ENCODE data around the gene LARP4B.
A peak's percentile ranks its signal among the peaks of the same experiment; 100 is the strongest.
"Not testable (repeated sequence)": the region's sequence is repeated elsewhere in the genome, so short reads cannot be mapped to it uniquely, and the experiment has no call there.

The LARP4B gene

DNA sequence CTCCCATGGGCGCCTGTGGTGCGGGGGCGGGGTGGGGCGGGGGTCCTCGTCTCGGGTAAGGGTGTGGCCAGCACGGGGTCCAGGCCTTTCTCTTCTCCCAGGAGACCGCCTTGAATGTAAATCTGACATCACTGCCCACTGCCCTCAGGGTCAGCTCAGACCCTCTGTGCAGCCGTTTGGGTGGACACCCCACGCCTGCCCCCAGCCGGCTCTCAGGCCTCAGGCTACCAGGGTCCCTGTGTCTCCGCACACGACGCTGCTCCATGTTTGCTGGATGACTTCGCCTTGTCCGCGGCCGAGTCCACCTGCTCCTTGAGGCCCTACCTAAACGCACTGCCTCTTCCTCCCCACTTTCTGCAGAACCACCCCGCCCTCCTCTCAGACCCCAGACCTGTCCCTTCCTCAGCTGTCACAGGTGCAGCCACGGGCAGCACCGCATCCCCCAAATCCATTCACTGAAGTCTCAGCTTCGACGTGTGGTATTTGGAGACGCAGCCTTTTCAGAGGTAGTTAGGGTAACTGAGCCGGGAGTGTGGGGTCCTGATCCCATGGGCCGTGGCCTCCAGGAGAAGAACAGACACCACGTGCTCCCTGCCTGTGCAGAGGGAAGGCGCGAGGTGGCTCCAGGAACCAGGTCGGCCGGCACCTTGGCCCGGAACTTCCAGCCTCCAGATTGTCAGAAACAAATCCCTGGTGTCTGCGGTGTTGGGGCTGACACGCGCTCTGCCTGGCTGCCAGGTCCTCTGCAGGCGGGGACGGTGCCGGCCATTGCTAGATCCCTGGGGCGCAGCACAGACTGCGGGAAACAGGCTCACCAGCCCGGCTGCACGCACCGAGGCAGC, 144.7 kb downstream of the LARP4B start:
- DNase-seq (no peak), ATAC-seq (no peak)

DNA sequence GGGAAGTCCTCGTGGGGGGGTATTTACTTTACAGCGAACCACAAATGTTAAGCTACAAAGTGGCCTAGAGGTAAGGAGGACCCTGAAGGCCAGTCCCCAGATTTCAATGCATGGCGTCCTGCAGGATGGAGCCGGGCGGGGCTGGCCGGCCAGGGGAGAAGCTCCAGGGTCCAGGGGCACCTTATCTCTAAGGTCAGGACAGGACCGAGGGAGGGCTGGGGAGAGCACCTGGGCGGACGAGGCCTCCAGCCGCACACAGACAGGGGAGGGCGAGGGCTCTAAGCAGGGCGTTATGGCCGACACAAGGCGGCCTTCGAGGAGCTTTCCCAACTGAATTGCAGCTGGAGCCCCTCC, 145.7 kb downstream of the LARP4B start:
- ATAC-seq (no peak), DNase-seq (no peak)

- DNase-seq (no peak), ATAC-seq (no peak)
Observed at GRCh38 chr10:785089-785860, 146.2 kb downstream of the LARP4B start.

- ATAC-seq (peak; percentile 90), DNase-seq (peak; percentile 79)
Observed at GRCh38 chr10:784403-785088, 147.0 kb downstream of the LARP4B start.

- no peak for DNase-seq
- ATAC-seq: no peak
Observed at GRCh38 chr10:782751-783648, 148.5 kb downstream of the LARP4B start.

DNA sequence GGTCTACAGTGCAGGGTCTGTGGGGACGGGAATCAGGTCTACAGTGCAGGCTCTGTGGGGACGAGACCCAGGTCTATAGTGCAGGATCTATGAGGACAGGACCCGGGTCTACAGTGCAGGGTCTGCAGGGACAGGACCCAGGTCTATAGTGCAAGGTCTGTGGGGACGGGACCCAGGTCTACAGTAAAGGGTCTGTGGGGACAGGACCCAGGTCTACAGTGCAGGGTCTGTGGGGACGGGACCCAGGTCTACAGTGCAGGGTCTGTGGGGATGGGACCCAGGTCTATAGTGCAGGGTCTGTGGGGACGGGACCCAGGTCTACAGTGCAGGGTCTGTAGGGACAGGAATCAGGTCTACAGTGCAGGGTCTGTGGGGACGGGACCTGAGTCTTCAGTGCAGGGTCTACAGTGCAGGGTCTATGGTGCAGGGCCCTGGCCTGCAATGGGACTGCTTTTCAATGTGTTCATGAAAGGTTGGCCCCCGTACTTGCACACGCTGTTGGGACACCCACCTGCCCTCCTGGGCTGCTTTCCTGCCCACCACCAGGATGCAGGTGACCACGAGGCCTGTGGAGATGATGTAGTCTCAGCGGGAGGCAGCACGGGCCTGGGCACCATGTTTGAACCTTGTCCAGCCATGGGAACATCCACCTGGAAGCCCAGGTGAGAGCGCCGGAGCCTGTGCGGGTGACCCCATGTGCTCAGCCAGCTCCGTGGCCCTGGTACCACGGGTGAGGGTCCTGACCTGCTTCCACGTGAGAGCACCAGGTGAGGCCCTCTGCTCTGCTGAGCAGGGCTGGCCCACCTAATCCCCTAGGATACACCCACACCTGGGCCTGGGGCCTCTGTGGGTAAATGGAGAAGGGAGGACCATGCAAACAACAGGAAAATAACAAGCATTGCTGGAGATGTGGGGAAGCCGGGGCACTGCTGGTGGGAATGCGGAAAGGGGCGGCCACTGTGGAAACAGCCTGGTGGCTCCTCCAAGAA, 150.7 kb downstream of the LARP4B start:
- ATAC-seq: no peak

DNA sequence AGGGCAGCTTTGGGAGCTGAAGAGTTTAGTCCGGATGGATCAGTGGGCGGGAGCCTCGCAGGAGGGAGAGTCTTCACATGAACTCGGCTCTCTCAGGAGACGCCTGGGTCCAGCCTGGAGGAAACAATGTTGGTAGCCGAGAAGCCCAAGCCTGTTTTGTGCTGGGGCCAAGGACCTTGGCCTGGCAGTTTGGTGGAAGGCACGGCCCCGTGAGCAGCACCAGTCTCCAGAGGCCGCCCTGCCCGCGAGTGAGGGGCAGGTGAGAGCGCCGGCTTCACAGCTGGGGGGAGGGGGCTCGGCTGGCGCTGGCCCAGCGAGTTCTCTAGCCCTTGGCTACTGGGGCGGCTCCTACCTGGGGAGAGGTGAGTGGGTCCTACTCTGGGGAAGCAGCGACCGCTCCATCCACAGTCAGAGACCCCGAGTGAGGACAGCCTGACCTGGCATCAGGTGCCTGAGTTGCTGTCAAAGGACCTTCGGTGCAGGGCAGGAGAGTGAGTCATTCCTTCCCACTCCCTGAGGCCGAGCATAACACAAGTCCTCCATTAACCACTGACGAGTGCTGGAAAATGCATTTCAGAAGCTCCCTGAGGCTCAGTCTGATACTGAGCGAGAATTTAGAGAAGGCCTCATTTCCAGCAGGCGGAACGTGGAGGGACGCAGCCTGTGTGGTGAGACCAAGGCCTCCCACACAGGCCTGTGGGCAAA, 152.7 kb downstream of the LARP4B start:
- DNase-seq (no peak), ATAC-seq (no peak)

More for the DNA sequence above, 150.7 kb downstream of the LARP4B start:
- DNase-seq: no peak

- DNase-seq (no peak), ATAC-seq (no peak)
Observed at GRCh38 chr10:777913-778479, 153.5 kb downstream of the LARP4B start.

DNA sequence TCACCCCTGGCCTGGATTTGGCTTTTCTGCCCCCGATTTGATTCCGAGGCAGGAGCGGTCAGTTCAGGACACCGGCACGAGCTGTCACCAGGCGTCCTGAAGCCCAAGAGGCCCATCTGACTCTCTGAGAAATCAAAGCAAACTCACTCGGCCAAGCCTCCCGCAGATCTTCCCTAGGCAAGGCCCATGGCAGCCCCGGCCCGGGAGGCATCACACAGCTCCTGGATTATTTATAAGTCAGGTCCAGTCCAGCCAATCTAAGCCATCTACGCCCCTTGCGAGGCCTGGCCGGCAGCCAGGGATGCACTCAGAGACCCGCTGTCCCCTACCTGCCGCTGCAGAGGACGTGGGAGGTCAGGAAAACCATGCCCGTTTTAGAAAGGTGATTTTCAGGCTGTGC, 154.7 kb downstream of the LARP4B start:
- no peak for DNase-seq
- no peak for ATAC-seq

DNA sequence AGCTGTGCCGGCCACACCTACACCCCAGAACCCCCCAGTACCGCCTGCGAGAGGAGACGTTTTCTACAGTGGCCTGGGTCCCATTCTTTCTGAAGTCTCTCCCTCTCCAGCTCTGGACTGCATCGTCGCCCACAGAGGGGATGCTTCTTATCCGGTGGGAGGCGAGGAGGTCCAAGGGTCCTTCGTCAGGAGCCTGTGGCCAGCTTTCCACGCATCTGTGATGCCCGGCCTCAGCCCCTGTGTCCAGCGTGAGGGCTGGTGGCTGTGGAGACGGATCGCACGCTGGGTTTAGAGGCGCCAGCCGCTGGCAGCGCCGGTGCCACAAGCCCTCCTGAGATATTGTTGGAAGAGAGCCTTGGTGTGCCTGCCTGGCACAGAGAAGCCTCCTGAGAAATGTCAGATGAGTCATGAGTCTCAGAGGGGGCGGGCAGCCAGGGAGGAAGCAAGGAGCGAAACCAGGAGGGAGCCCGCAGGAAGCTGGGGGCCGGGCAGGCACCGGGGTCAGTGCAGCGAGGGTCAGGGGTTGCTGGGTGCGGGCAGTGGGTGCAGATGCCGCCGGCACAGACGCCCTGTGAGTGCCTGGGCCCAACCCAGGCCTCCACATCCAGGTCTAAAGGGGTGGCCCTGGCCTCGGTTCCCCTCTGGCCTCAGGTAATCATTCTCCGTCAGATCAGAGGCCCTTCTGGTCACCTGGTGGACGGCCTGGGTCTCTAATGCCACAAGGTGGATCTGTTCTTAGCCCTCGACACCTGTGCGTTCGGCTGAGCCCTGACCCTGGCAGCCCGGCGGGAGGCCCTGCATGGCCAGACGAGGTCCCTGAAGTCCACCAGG, 156.0 kb downstream of the LARP4B start:
- DNase-seq: no peak
- ATAC-seq: peak; percentile 38

GRCh38 chr10:774661-775244, 156.8 kb downstream of the LARP4B start:
- ATAC-seq (no peak), DNase-seq (no peak)

- no peak for ATAC-seq
- no peak for DNase-seq
Observed at GRCh38 chr10:774223-774622, 157.3 kb downstream of the LARP4B start.

GRCh38 chr10:773562-774161, 157.8 kb downstream of the LARP4B start:
- no peak for ATAC-seq
- no peak for DNase-seq

- ATAC-seq (no peak), DNase-seq (no peak)
Observed at GRCh38 chr10:772227-772637, 159.3 kb downstream of the LARP4B start.

DNA sequence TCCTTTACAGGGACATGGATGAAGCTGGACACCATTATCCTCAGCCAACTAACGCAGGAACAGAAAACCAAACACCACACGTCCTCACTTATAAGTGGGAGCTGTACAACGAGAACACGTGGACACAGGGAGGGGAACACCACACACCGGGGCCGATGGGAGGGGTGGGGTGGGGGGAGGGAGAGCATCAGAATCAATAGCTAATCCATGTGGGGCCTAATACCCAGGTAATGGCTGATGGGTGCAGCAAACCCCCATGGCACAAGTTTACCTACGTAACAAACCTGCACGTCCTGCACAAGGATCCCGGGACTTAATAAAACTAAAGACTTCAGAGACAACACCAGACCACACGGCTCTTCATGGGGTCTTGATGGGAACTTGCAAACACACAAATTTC, 159.9 kb downstream of the LARP4B start:
- DNase-seq: no peak
- ATAC-seq: no peak

DNA sequence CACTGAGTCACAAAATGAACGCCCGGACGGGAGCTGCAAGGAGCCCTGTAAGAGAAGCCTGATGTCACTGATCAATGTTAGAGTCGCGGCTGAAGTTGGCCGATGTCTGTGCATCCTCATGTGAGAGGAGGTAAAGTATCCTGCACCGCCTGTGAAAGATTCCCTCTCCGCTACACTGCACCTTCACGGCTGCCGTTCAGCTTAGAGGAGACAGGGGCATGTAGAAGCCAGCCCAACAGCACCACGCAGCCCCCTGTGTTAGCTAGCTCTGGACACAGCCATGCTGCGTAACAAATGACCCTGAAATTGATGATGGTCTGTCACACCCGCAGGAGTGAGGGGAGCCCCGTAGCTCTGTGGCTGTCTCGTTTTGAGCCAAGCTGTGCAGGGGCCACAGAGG, 160.5 kb downstream of the LARP4B start:
- DNase-seq: no peak
- no peak for ATAC-seq

DNA sequence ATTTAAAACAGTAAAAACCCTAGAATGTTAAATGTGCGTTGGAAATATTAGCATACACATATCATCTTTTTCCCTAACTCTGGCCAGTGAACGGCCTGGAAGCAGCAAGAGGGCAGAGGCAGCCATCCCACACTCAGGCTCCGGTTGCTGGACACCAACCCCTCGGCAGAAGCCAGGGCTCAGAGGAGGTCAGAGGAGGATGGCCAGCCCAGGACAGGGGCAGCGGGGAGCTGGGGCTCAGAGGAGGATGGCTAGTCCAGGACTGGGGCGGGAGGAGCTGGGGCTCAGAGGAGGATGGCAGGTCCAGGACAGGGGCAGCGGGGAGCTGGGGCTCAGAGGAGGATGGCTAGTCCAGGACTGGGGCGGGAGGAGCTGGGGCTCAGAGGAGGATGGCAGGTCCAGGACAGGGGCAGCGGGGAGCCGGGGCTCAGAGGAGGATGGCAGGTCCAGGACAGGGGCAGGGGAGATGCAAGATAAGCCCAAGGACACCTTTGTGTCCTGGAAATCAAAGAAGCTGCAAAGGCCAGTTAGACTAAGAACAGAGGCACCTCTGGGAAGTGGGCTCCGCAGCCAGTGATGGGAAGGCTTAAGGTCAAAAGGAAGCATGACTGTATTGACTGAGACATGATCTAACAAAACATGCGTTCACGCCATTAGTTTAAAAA, 161.3 kb downstream of the LARP4B start:
- ATAC-seq, DNase-seq: not testable (repeated sequence)

Data from stimulated activated naive CD8-positive, alpha-beta T cell treated with anti-CD3 and anti-CD28 coated beads, Interleukin-15, Interleukin-2, amounts not matched to agents 100 U/mL and 50 U/mL, for 24 hours (primary cell).